Natural killer cell (primary cell): ENCODE measurements around the gene UBALD2. TPM values are rescaled to one million over a fixed set of nuclear protein-coding genes. Genes with fewer than 3 reads are reported as not detected.
"Not testable (repeated sequence)": the region's sequence is repeated elsewhere in the genome, so short reads cannot be mapped to it uniquely, and the experiment has no call there.

ENCODE experiments used
- ATAC-seq, 3 donors: fragments of 150-1000 bp in 2 of 3; fragments of 200-7000 bp in 1 of 3; cut with Tn5 transposase; 1 replicate in 1 of 3; 2 replicates in 2 of 3; pipeline ENCODE4 v1.10.0; 2021; ENCODE audit warnings: mild to moderate bottlenecking in 2 of 3, moderate library complexity in 2 of 3
- DNase-seq, 2 donors: peaks; one replicate each; pipeline versions ENCODE4 v3.0.0 to v3.0.0-alpha.2; 2013 to 2021; ENCODE audit warnings: mixed read lengths in 1 of 2
- H3K27ac ChIP-seq: one replicate; pipeline ENCODE4 v1.5.1; 2013; ENCODE audit warnings: mild to moderate bottlenecking, low read length
- H3K27me3 ChIP-seq: one replicate; pipeline ENCODE4 v1.6.1; 2013; ENCODE audit warnings: low read length; ENCODE audit not compliant: control insufficient read depth, insufficient read depth
- H3K36me3 ChIP-seq: one replicate; pipeline ENCODE4 v1.6.1; 2013; ENCODE audit warnings: low read length; ENCODE audit not compliant: control insufficient read depth, insufficient read depth
- H3K4me1 ChIP-seq: one replicate; pipeline ENCODE4 v1.6.1; 2013; ENCODE audit warnings: low read length; ENCODE audit not compliant: control insufficient read depth, insufficient read depth
- H3K4me3 ChIP-seq: one replicate; pipeline ENCODE4 v1.5.1; 2013; ENCODE audit warnings: low read length
- H3K9me3 ChIP-seq: one replicate; pipeline ENCODE4 v1.6.1; 2013; ENCODE audit warnings: low read length; ENCODE audit not compliant: control insufficient read depth, insufficient read depth
- H3K27ac Mint-ChIP-seq, 2 donors: one replicate each; pipeline ENCODE4 v1.8.0; 2022; ENCODE audit warnings: mild to moderate bottlenecking in 2 of 2, mixed read lengths in 2 of 2, moderate library complexity in 1 of 2
- H3K27me3 Mint-ChIP-seq, 2 donors: one replicate each; pipeline ENCODE4 v1.8.0; 2022; ENCODE audit warnings: low read depth in 2 of 2, mixed read lengths in 2 of 2
- H3K36me3 Mint-ChIP-seq: one replicate; pipeline ENCODE4 v1.8.0; 2022; ENCODE audit warnings: mixed read lengths
- H3K4me1 Mint-ChIP-seq, 2 donors: one replicate each; pipeline ENCODE4 v1.8.0; 2022; ENCODE audit warnings: mixed read lengths in 2 of 2
- H3K4me3 Mint-ChIP-seq: one replicate; pipeline ENCODE4 v1.8.0; 2022; ENCODE audit warnings: mild to moderate bottlenecking, moderate library complexity, mixed read lengths
- H3K9me3 Mint-ChIP-seq, 2 donors: one replicate each; pipeline ENCODE4 v1.8.0; 2022; ENCODE audit warnings: mixed read lengths in 2 of 2
- WGBS: methylation state at CpG from one replicate; pipeline ENCODE4 v1.1.7; 2013; ENCODE audit warnings: missing lambda C conversion rate; ENCODE audit not compliant: insufficient coverage; 5-methylcytosine and 5-hydroxymethylcytosine counted together
- intact Hi-C: fragments of 100-400 bp; cut with micrococcal nuclease; formaldehyde crosslinking; loops from one replicate; pipeline ENCODE4 v1.14.2; 2022
- total RNA-seq, 4 donors: library from RNA; stranded (reverse); fragments of 120-200 nt in 1 of 4; gene quantifications; one replicate each; pipeline versions ENCODE4 v1.2.3 to v1.2.4, GENCODE V29; 2013 to 2022
- TF ChIP-seq, protein P1 (sequence below): fragments of 200-600 bp; IDR thresholded peaks from one replicate; pipeline ENCODE4 v1.8.0; 2022; ENCODE audit warnings: antibody characterized with exemption

Gene UBALD2
- total RNA-seq, 3 donors from 2014 or later (not counting 1 experiment from before 2014, with no cell fraction given) = 171 to 287 (median 189) TPM

DNA sequence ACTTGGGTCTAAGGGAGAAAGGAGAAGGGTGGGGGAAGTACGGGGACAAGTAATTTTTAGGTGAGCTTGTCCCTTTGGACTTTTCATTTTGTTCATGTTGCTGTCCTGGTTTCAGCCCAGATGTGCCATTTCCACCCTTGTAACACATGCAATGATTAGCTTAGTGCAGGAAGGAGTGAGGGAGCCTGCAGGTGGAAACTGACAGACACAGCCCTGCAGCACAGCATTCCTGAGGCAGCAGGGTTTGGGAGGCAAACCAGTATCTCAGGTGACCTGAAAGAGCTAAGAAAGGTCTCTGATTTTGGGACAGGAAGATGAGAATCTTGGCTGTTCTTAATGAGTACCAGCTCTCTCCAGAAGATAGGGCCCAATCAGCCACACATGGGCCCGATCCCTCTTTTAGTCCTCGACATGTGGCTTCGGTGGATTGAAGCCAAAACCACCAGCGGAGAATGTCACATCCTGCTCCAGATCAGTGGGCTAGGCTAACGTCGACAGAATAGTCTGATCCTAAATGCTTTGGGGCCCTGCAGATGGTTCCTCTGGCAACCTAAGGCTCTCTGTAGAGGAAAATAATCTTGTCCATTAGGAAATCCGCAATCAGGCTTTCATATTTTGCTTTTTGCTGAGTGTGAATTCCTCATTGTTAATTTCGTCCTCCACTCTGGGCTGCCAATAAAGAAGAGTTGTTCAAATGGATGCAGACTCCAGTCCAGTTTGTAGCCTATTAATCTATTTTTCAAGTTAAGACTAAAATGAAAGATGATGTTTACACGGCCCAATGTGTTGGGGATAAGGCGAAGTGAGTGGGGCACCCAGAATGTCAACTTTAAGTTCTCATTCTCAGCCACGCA is 21.1 kb upstream of the UBALD2 start:
- TF ChIP-seq, protein P1, sequence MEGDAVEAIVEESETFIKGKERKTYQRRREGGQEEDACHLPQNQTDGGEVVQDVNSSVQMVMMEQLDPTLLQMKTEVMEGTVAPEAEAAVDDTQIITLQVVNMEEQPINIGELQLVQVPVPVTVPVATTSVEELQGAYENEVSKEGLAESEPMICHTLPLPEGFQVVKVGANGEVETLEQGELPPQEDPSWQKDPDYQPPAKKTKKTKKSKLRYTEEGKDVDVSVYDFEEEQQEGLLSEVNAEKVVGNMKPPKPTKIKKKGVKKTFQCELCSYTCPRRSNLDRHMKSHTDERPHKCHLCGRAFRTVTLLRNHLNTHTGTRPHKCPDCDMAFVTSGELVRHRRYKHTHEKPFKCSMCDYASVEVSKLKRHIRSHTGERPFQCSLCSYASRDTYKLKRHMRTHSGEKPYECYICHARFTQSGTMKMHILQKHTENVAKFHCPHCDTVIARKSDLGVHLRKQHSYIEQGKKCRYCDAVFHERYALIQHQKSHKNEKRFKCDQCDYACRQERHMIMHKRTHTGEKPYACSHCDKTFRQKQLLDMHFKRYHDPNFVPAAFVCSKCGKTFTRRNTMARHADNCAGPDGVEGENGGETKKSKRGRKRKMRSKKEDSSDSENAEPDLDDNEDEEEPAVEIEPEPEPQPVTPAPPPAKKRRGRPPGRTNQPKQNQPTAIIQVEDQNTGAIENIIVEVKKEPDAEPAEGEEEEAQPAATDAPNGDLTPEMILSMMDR = no peak
- Mint-ChIP-seq H3K4me1 (peaks cover 8 to 12% of the 10 kb centered on the region in 2 donors), H3K4me3 (no peak overlapping the region), H3K27ac (no peak overlapping the region), H3K27me3 (peaks cover 0 to 12% of the 10 kb centered on the region in 2 donors), H3K9me3 (no peaks in the 10 kb centered on the region), H3K36me3 (no peaks in the 10 kb centered on the region)
- peaks cover 30% of the 10 kb centered on the region for H3K4me1 ChIP-seq
- peaks cover 20% of the 10 kb centered on the region for H3K27me3 ChIP-seq
- intact Hi-C loops = loop anchor here (5.0 kb wide), 1 partner anchor 33 kb away; no protein-coding TSS in a partner anchor
- ATAC-seq (no peak), DNase-seq (peak in 1 of 2 donors; percentile 34)
- H3K9me3 ChIP-seq = no peaks in the 10 kb centered on the region
- no peak overlapping the region for H3K4me3 ChIP-seq
- no peak overlapping the region for H3K27ac ChIP-seq
- 51% methylated on average over 12 of the region's 12 CpGs for WGBS
- no peaks in the 10 kb centered on the region for H3K36me3 ChIP-seq

DNA sequence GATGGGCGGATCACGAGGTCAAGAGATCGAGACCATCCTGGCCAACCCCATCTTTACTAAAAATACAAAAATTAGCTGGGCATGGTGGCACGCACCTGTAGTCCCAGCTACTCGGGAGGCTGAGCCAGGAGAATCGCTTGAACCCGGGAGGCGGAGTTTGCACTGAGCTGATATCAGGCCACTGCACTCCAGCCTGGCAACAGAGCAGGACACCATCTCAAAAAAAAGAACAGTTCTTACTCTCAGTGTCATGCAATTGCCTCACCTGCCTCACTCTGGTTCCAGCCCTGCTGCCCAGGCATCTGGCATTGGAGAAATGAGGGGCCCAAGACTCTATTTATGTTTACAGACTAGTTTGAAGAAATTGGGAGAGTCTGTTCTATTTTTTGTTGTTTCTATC is 20.4 kb upstream of the UBALD2 start:
- not testable (repeated sequence) for ATAC-seq, H3K4me1 Mint-ChIP-seq, H3K27ac ChIP-seq, H3K36me3 ChIP-seq, H3K9me3 ChIP-seq, H3K36me3 Mint-ChIP-seq, H3K4me3 Mint-ChIP-seq, H3K9me3 Mint-ChIP-seq, H3K4me3 ChIP-seq, DNase-seq, H3K27ac Mint-ChIP-seq
- intact Hi-C loops = loop anchor here (5.0 kb wide), 1 partner anchor 33 kb away; no protein-coding TSS in a partner anchor
- WGBS = 96% methylated on average over 8 of the region's 8 CpGs
- peaks cover 0 to 12% of the 10 kb centered on the region in 2 donors for H3K27me3 Mint-ChIP-seq
- Histone ChIP-seq H3K4me1 (peaks cover 26% of the 10 kb centered on the region), H3K27me3 (peaks cover 20% of the 10 kb centered on the region)

DNA sequence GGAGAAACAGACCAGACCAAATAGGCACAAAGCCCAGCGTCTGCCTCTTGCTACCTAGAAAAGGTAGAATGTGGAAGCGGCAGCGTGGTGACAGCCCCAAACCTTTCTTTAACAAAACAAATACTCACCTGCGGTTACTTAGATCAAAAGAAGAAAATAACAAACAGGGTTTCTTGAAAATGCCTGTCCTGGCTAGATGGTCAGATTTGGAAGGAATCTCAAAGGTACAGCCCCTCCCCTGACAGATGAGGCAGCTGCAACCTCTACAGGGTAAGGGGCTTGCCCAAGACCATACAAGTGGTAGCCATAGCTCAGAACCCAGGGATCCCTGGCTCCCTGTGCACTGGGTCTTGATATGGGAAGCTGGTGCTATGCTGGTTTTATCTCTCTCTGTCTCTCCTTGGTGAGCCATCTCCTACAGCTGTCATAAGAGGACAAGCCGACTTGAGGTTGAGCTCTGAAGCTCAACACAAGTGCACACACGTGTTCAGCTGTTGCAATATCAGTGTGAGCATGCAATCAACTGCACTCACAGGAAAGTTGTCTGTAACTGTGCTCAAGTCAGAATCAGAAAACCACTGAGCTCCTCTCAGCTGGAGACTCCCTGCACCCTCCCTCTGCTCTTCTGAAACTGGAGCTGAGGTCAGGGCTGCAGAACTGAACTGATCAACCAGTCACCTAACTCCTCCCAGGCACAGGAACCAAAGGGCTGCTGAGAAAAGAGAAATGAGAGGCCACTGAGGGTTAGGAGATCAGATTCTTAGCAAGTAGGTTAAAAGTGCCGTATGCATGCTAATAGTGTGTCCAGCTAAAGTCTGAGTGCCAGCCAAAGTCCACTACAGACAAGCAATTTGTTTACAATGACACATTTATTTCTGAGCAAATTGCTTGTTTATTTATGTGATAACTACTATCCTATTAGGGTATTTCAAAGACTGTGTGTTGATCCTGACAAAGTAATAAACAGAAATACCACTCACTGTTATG is 18.8 kb upstream of the UBALD2 start:
- Mint-ChIP-seq H3K4me1 (peaks cover 4% of the 10 kb centered on the region in 2 donors), H3K4me3 (no peak overlapping the region), H3K27ac (no peak overlapping the region), H3K27me3 (peaks cover 0 to 5% of the 10 kb centered on the region in 2 donors), H3K9me3 (no peaks in the 10 kb centered on the region), H3K36me3 (no peaks in the 10 kb centered on the region)
- no peak overlapping the region for H3K27ac ChIP-seq
- 67% methylated on average over 7 of the region's 7 CpGs for WGBS
- no peaks in the 10 kb centered on the region for H3K9me3 ChIP-seq
- TF ChIP-seq, protein P1 = no peak
- peaks cover 17% of the 10 kb centered on the region for H3K4me1 ChIP-seq
- intact Hi-C loops = no loop called here
- DNase-seq = peak in 1 of 2 donors; percentile 69
- H3K4me3 ChIP-seq = no peak overlapping the region
- peaks cover 20% of the 10 kb centered on the region for H3K27me3 ChIP-seq
- ATAC-seq = peak in 2 of 3 donors; percentile 29 to 54
- no peaks in the 10 kb centered on the region for H3K36me3 ChIP-seq
